ENCODE results near the gene MEF2A. TPM values are rescaled to one million over a fixed set of nuclear protein-coding genes. Genes with fewer than 3 reads are reported as not detected.

The MEF2A gene
- total RNA-seq, 1 experiment from 2014 or later: 19.6 TPM

GRCh38 chr15:99732124-99732750, 166.5 kb downstream of the MEF2A start:
- DNase-seq: no peak
- Mint-ChIP-seq H3K4me1 (ENCODE audit: low read depth, unreplicated experiment) (no peaks in the 10 kb centered on the region), H3K27me3 (ENCODE audit: insufficient read depth, unreplicated experiment) (no peaks in the 10 kb centered on the region), H3K36me3 (ENCODE audit: insufficient read depth, unreplicated experiment) (no peaks in the 10 kb centered on the region), H3K27ac (ENCODE audit: unreplicated experiment) (no peak overlapping the region), H3K4me3 (ENCODE audit: unreplicated experiment) (peak overlapping the region; percentile 85), H3K9me3 (ENCODE audit: unreplicated experiment) (no peaks in the 10 kb centered on the region)
- H3K27me3 ChIP-seq (replicated peaks; ENCODE audit: control insufficient read depth, insufficient read depth, low read length): no peaks in the 10 kb centered on the region
- intact Hi-C loops (cut with micrococcal nuclease; ENCODE audit: unreplicated experiment): loop anchor here (5.0 kb wide), 1 partner anchor 165 kb away; the partner anchor contains the start of gene MEF2A
- H3K4me1 ChIP-seq: peaks cover 8% of the 10 kb centered on the region; the same call in 1 of the 2 replicates
- CTCF ChIA-PET: interaction anchor here (0.9 to 2.0 kb wide), 2 partner anchors 28 to 460 kb away, joined by 3 to 38 read pairs; no protein-coding TSS in a partner anchor
- TF ChIP-seq CTCF (IDR thresholded peaks at IDR 0.05; ENCODE audit: insufficient read depth in 1 of 2, low read depth in 1 of 2, low read length in 1 of 2, severe bottlenecking in 1 of 2, unreplicated experiment in 1 of 2): no peak
- BruUV-seq (replicated peaks): TSS peak; percentile 38
- H3K4me3 ChIP-seq (ENCODE audit: low read depth, low read length): peak overlapping the region; percentile 75
- no peaks in the 10 kb centered on the region; the same call in 1 of the 2 replicates for H3K36me3 ChIP-seq (ENCODE audit: control insufficient read depth, insufficient read depth, low read length)
- no peaks in the 10 kb centered on the region for H3K9me3 ChIP-seq
- POLR2A ChIA-PET: interaction anchor here (0.5 to 1.5 kb wide), 2 partner anchors 52 to 481 kb away, joined by 3 to 19 read pairs; partner anchors contain the start of gene LRRC28

DNA sequence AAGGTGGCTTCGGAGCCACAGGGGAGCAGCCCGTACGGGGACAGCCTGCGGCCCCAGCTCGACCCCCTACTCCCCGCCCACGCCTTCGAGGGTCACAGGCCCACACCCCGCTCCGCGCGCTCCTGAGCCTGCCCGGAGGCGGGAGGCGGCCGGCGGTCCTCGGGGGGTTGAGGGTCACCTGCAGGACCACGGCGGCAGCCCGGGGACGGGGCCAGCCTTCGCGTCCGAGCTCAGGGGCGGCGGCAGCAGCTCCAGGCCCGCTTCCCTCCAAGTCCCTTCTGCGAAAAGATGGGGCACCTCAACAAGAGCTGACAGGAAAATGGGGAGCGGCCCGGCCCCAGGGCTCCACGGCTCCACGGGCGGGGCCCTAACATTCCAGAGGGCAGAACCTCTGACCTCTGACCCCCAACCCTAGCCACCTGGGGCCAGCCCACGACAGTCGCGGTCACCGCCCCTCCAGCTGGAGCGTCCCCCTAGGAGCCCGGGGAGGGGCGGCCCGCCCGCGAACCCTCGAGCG, 167.0 kb downstream of the MEF2A start:
- no peak for TF ChIP-seq CTCF (IDR thresholded peaks at IDR 0.05; ENCODE audit: insufficient read depth in 1 of 2, low read depth in 1 of 2, low read length in 1 of 2, severe bottlenecking in 1 of 2, unreplicated experiment in 1 of 2)
- DNase-seq: peak in 1 of 2 experiments; percentile 47
- no TSS peak for BruUV-seq (replicated peaks)
- no peaks in the 10 kb centered on the region for H3K4me1 Mint-ChIP-seq (ENCODE audit: low read depth, unreplicated experiment)
- ChIA-PET CTCF (interaction anchor here (0.5 to 2.0 kb wide), 11 partner anchors 22 to 1989 kb away, joined by 3 to 38 read pairs (median 4); no protein-coding TSS in a partner anchor), POLR2A (interaction anchor here (0.5 to 1.5 kb wide), 11 partner anchors 23 to 1195 kb away, joined by 3 to 19 read pairs (median 7); partner anchors contain the start of genes LRRC28 and MEF2A)
- Histone ChIP-seq H3K9me3 (no peaks in the 10 kb centered on the region), H3K4me1 (peaks cover 8% of the 10 kb centered on the region; the same call in 1 of the 2 replicates), H3K4me3 (ENCODE audit: low read depth, low read length) (peak overlapping the region; percentile 75), H3K36me3 (ENCODE audit: control insufficient read depth, insufficient read depth, low read length) (no peaks in the 10 kb centered on the region; the same call in 1 of the 2 replicates), H3K27me3 (replicated peaks; ENCODE audit: control insufficient read depth, insufficient read depth, low read length) (no peaks in the 10 kb centered on the region)
- H3K36me3 Mint-ChIP-seq (ENCODE audit: insufficient read depth, unreplicated experiment): no peaks in the 10 kb centered on the region
- intact Hi-C loops (cut with micrococcal nuclease; ENCODE audit: unreplicated experiment): loop anchor here (1.0 to 5.0 kb wide), 2 partner anchors 166 to 482 kb away; partner anchors contain the start of genes LRRC28 and MEF2A
- H3K4me3 Mint-ChIP-seq (ENCODE audit: unreplicated experiment): peak overlapping the region; percentile 85
- H3K9me3 Mint-ChIP-seq (ENCODE audit: unreplicated experiment): no peaks in the 10 kb centered on the region
- no peak overlapping the region for H3K27ac Mint-ChIP-seq (ENCODE audit: unreplicated experiment)
- no peaks in the 10 kb centered on the region for H3K27me3 Mint-ChIP-seq (ENCODE audit: insufficient read depth, unreplicated experiment)

Data from Caco-2 (cell line).